PC-3 (cell line): ENCODE results near the gene ADCK2.

Source experiments
- CTCF ChIP-seq: fragments of 300-600 bp; sonication (generic); conservative IDR thresholded peaks from 2 replicates; pipeline ENCODE4 v1.5.1; 2017; ENCODE audit warnings: antibody characterized with exemption, low read depth, mild to moderate bottlenecking, low read length
- EZH2phosphoT487 ChIP-seq: fragments of 300-600 bp; sonication (generic); IDR thresholded peaks from 2 replicates; pipeline ENCODE4 v1.6.1; 2018; ENCODE audit warnings: mild to moderate bottlenecking, antibody characterized with exemption, low read length, borderline replicate concordance

- TF ChIP-seq EZH2phosphoT487 (no peak), CTCF (no peak)
Observed at GRCh38 chr7:140635816-140636215, 36.9 kb upstream of the ADCK2 start.
